HepG2 (cell line): Measurements from ENCODE around the gene VDAC1. TPM values are rescaled to one million over a fixed set of nuclear protein-coding genes. Genes with fewer than 3 reads are reported as not detected.

Source experiments
- BORCS8-MEF2B ChIP-seq: sonication (generic); formaldehyde crosslinking; IDR thresholded peaks from 2 replicates; pipeline ENCODE4 v1.8.0; 2022; ENCODE audit warnings: mild to moderate bottlenecking, missing genetic modification reagents
- BRCA1 ChIP-seq: sonication (generic); formaldehyde crosslinking; IDR thresholded peaks from 2 replicates; pipeline ENCODE4 v1.4.0; 2020; ENCODE audit warnings: missing genetic modification reagents
- GABPB1 ChIP-seq: IDR thresholded peaks from 2 replicates; pipeline ENCODE4 v1.6.1; 2016; ENCODE audit warnings: mild to moderate bottlenecking, missing genetic modification reagents, moderate library complexity, missing compliant biosample characterization
- HOXA3 ChIP-seq: sonication (generic); formaldehyde crosslinking; IDR thresholded peaks from 2 replicates; pipeline ENCODE4 v1.5.0; 2020; ENCODE audit warnings: missing genetic modification reagents
- JUNB ChIP-seq: sonication (generic); formaldehyde crosslinking; IDR thresholded peaks from 2 replicates; pipeline ENCODE4 v1.8.0; 2022; ENCODE audit warnings: missing genetic modification reagents, mild to moderate bottlenecking, borderline replicate concordance
- LCORL ChIP-seq, 2 experiments: fragments of 450-650 bp in 1 of 2; sonication (generic) in 1 of 2; formaldehyde crosslinking in 1 of 2; IDR thresholded peaks; 2 replicates each; pipeline versions ENCODE4 v1.5.0 to v1.6.1; 2017 to 2020; ENCODE audit warnings: antibody characterized with exemption in 1 of 2, missing genetic modification reagents in 1 of 2
- MIXL1 ChIP-seq: IDR thresholded peaks from 2 replicates; pipeline ENCODE4 v1.6.1; 2016
- SALL2 ChIP-seq: sonication (generic); formaldehyde crosslinking; IDR thresholded peaks from 2 replicates; pipeline ENCODE4 v1.8.1; 2023; ENCODE audit warnings: mild to moderate bottlenecking, missing genetic modification reagents, inconsistent platforms
- SAP130 ChIP-seq: IDR thresholded peaks from 2 replicates; pipeline ENCODE4 v1.6.1; 2016; ENCODE audit warnings: low read depth
- SIX1 ChIP-seq: sonication (generic); formaldehyde crosslinking; IDR thresholded peaks from 2 replicates; pipeline ENCODE4 v1.4.0; 2020; ENCODE audit warnings: missing genetic modification reagents, borderline replicate concordance
- SOX5 ChIP-seq: IDR thresholded peaks from 2 replicates; pipeline ENCODE4 v1.6.1; 2016; ENCODE audit warnings: borderline replicate concordance
- STAG1 ChIP-seq: sonication (generic); formaldehyde crosslinking; IDR thresholded peaks from 2 replicates; pipeline ENCODE4 v1.4.0; 2020; ENCODE audit warnings: missing genetic modification reagents
- TEAD3 ChIP-seq: optimal IDR thresholded peaks from 2 replicates; pipeline ENCODE3; 2016; ENCODE audit warnings: borderline replicate concordance
- polyA plus RNA-seq, 8 experiments: library from polyadenylated mRNA; depleted of rRNA in 3 of 8; stranded (reverse) in 7 of 8; unstranded in 1 of 8; fragments of >200 nt; fragmentation: Illumina TruSeq in 4 of 8; extraction: Trizol in 4 of 8; gene quantifications; 2 replicates each; pipeline versions ENCODE4 v1.2.1 to v1.2.3, GENCODE V29; 2011 to 2016; ENCODE audit warnings: low read depth in 4 of 8, missing spikeins in 1 of 8, mixed read lengths in 1 of 8; ENCODE audit not compliant: insufficient read depth in 1 of 8
- total RNA-seq, 5 experiments: library from RNA; depleted of rRNA; stranded (reverse); fragments of >200 nt; fragmentation: Illumina TruSeq; extraction: Trizol; gene quantifications; 2 replicates each; pipeline ENCODE4 v1.2.3, GENCODE V29; 2016; ENCODE audit warnings: low read depth in 1 of 5
- TF ChIP-seq, protein P1 (sequence below): sonication (generic); formaldehyde crosslinking; IDR thresholded peaks from 2 replicates; pipeline ENCODE4 v1.8.0; 2022; ENCODE audit warnings: mild to moderate bottlenecking, missing genetic modification reagents; ENCODE audit not compliant: insufficient replicate concordance
- TF ChIP-seq, protein P2 (sequence below): sonication (generic); IDR thresholded peaks from 2 replicates; pipeline ENCODE4 v1.6.1; 2016; ENCODE audit warnings: low read depth, borderline replicate concordance
- TF ChIP-seq, protein P3 (sequence below): sonication (generic); formaldehyde crosslinking; IDR thresholded peaks from 2 replicates; pipeline ENCODE4 v1.5.0; 2020; ENCODE audit warnings: mild to moderate bottlenecking, missing genetic modification reagents, moderate library complexity
- TF ChIP-seq, protein P4 (sequence below): fragments of 450-650 bp; IDR thresholded peaks from 2 replicates; pipeline ENCODE4 v1.6.1; 2017; ENCODE audit warnings: mild to moderate bottlenecking
- TF ChIP-seq, protein P5 (sequence below): sonication (generic); formaldehyde crosslinking; IDR thresholded peaks from 2 replicates; pipeline ENCODE4 v1.5.0; 2020; ENCODE audit warnings: missing genetic modification reagents
- TF ChIP-seq, protein P6 (sequence below): sonication (generic); formaldehyde crosslinking; IDR thresholded peaks from 2 replicates; pipeline ENCODE4 v1.8.0; 2022; ENCODE audit warnings: mild to moderate bottlenecking, missing genetic modification reagents, borderline replicate concordance

VDAC1 gene
- total and polyA plus RNA-seq, 2 of the 13 experiments (the other 11 are each of a cell fraction or from before 2014, with no cell fraction given): 112 to 380 TPM

DNA sequence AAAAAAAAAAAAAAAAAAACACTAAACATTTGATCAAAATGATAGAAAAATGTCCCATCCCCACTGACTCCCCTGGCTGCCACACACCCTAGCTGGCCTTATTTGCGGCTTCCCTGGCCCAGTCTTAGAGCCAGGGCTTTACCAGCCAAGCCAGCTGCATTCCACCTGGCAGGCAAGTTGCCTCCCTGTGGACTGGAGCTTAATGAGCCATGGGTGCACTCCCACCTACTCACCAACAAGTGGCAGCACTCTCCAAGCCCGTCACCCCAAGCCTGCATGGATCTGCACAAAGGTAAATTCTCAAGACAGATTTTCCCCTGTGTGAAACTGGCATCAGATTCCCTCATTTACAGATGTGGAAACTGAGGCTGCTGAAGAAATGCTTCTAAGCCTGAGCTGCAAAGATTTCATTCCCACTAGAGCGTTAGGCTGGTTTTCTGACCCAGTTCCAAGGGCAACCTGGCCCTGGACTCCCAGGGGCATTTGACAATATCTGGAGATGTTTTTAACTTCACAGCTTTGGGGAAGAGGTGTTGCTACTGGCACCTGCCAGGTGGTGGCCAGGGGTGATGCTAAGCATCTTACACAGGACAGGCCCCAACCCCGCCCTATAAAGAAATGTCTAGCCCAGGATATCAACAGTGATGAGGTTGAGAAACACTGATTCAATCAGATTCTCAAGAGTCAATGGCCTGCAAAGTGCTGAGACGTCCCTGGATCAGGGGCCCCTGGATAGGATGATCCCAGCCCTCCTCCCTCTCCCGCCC is 21.9 kb upstream of the VDAC1 start (continued):
- TF ChIP-seq, protein P1, sequence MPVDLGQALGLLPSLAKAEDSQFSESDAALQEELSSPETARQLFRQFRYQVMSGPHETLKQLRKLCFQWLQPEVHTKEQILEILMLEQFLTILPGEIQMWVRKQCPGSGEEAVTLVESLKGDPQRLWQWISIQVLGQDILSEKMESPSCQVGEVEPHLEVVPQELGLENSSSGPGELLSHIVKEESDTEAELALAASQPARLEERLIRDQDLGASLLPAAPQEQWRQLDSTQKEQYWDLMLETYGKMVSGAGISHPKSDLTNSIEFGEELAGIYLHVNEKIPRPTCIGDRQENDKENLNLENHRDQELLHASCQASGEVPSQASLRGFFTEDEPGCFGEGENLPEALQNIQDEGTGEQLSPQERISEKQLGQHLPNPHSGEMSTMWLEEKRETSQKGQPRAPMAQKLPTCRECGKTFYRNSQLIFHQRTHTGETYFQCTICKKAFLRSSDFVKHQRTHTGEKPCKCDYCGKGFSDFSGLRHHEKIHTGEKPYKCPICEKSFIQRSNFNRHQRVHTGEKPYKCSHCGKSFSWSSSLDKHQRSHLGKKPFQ (CRISPR knock-in tag): no peak
- no peak for TF ChIP-seq LCORL (IDR thresholded peaks at IDR 0.05)
- 0 out of 2 replicates have a peak, but pooled peaks have one; percentile 21 for TF ChIP-seq LCORL (CRISPR knock-in tag; IDR thresholded peaks at IDR 0.05)
- TF ChIP-seq SALL2 (CRISPR knock-in tag): peak; percentile 47; the same call in 1 of the 2 replicates
- peak; percentile 42; the same call in 1 of the 2 replicates for TF ChIP-seq HOXA3 (CRISPR knock-in tag)
- TF ChIP-seq, protein P2, sequence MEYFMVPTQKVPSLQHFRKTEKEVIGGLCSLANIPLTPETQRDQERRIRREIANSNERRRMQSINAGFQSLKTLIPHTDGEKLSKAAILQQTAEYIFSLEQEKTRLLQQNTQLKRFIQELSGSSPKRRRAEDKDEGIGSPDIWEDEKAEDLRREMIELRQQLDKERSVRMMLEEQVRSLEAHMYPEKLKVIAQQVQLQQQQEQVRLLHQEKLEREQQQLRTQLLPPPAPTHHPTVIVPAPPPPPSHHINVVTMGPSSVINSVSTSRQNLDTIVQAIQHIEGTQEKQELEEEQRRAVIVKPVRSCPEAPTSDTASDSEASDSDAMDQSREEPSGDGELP: 0 out of 2 replicates have a peak, but pooled peaks have one; percentile 25
- TF ChIP-seq BRCA1 (CRISPR knock-in tag): no peak
- no peak for TF ChIP-seq GABPB1 (CRISPR knock-in tag)
- TF ChIP-seq SAP130 (CRISPR knock-in tag): peak; percentile 36; the same call in 1 of the 2 replicates
- 0 out of 2 replicates have a peak, but pooled peaks have one; percentile 33 for TF ChIP-seq BORCS8-MEF2B (CRISPR knock-in tag)
- TF ChIP-seq, protein P3, sequence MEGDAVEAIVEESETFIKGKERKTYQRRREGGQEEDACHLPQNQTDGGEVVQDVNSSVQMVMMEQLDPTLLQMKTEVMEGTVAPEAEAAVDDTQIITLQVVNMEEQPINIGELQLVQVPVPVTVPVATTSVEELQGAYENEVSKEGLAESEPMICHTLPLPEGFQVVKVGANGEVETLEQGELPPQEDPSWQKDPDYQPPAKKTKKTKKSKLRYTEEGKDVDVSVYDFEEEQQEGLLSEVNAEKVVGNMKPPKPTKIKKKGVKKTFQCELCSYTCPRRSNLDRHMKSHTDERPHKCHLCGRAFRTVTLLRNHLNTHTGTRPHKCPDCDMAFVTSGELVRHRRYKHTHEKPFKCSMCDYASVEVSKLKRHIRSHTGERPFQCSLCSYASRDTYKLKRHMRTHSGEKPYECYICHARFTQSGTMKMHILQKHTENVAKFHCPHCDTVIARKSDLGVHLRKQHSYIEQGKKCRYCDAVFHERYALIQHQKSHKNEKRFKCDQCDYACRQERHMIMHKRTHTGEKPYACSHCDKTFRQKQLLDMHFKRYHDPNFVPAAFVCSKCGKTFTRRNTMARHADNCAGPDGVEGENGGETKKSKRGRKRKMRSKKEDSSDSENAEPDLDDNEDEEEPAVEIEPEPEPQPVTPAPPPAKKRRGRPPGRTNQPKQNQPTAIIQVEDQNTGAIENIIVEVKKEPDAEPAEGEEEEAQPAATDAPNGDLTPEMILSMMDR (CRISPR knock-in tag): peak; percentile 93
- peak; percentile 84 for TF ChIP-seq STAG1
- TF ChIP-seq MIXL1 (CRISPR knock-in tag): 0 out of 2 replicates have a peak, but pooled peaks have one; percentile 49
- no peak for TF ChIP-seq JUNB (CRISPR knock-in tag)
- TF ChIP-seq, protein P4, sequence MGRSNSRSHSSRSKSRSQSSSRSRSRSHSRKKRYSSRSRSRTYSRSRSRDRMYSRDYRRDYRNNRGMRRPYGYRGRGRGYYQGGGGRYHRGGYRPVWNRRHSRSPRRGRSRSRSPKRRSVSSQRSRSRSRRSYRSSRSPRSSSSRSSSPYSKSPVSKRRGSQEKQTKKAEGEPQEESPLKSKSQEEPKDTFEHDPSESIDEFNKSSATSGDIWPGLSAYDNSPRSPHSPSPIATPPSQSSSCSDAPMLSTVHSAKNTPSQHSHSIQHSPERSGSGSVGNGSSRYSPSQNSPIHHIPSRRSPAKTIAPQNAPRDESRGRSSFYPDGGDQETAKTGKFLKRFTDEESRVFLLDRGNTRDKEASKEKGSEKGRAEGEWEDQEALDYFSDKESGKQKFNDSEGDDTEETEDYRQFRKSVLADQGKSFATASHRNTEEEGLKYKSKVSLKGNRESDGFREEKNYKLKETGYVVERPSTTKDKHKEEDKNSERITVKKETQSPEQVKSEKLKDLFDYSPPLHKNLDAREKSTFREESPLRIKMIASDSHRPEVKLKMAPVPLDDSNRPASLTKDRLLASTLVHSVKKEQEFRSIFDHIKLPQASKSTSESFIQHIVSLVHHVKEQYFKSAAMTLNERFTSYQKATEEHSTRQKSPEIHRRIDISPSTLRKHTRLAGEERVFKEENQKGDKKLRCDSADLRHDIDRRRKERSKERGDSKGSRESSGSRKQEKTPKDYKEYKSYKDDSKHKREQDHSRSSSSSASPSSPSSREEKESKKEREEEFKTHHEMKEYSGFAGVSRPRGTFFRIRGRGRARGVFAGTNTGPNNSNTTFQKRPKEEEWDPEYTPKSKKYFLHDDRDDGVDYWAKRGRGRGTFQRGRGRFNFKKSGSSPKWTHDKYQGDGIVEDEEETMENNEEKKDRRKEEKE: no peak
- TF ChIP-seq SIX1: no peak
- TF ChIP-seq, protein P5, sequence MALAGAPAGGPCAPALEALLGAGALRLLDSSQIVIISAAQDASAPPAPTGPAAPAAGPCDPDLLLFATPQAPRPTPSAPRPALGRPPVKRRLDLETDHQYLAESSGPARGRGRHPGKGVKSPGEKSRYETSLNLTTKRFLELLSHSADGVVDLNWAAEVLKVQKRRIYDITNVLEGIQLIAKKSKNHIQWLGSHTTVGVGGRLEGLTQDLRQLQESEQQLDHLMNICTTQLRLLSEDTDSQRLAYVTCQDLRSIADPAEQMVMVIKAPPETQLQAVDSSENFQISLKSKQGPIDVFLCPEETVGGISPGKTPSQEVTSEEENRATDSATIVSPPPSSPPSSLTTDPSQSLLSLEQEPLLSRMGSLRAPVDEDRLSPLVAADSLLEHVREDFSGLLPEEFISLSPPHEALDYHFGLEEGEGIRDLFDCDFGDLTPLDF (CRISPR knock-in tag): no peak
- TF ChIP-seq, protein P6, sequence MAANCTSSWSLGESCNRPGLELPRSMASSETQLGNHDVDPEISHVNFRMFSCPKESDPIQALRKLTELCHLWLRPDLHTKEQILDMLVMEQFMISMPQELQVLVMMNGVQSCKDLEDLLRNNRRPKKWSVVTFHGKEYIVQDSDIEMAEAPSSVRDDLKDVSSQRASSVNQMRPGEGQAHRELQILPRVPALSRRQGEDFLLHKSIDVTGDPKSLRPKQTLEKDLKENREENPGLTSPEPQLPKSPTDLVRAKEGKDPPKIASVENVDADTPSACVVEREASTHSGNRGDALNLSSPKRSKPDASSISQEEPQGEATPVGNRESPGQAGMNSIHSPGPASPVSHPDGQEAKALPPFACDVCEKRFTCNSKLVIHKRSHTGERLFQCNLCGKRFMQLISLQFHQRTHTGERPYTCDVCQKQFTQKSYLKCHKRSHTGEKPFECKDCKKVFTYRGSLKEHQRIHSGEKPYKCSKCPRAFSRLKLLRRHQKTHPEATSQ (CRISPR knock-in tag): no peak
- TF ChIP-seq TEAD3: peak; percentile 52
- peak; percentile 37; the same call in 1 of the 2 replicates for TF ChIP-seq SOX5 (CRISPR knock-in tag)
